Superior temporal gyrus (tissue), 1 donor: ENCODE results near the gene OBSL1.

Experiments used
- DNase-seq: peaks from one replicate; pipeline ENCODE4 v3.0.0-alpha.2; 2016; ENCODE audit errors: extremely low spot score

OBSL1 gene

DNA sequence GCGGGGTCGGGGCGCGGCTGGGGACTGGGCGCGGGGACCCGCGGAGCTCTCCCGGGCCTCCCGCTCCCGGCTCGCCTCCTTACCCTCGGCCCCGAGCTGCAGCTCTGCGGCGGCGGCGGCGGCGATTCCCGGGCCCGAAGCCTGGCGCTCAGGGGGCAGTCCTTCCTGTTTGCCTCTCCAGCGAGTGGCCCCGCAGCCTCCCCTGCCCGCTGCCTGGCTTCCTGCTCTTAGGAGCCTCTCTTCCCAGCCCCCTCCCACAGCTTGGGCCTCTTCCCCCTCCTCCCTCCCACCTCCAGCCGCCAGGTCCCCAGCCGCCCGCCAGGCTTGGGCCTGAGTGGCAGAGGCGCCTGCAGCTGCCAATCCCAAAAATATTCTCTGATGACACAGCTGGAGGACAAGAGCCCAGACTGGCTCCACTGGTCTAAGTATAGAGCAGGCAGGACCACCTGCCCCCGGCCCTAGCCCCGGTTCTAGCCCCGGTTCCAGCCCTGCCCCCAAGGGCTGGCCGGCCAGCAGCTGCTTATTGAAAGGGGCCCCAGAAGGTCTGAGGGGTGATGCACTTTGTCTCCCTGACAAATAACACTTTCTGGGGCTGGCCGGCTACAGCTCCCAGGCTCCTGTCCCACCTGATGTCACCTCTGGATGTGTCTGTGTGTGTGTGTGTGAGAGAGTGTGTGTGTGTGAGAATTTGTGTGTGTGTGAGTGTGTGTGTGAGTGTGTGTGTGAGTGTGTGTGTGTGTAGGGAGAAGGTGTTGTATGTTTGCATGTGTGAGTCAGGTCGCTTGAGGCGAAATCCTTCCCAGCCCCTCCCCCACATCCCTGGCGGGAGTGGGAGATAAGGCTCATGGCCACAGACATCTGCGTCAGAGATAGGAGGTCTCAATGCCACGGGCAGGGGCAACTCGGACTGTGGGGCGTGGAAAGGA is at the start of gene OBSL1:
TSS of gene OBSL1 (minus strand) at position 229 of the 926 bp plus-strand sequence. CDS start 307 bp downstream, outside the sequence.
- DNase-seq = no peak

DNA sequence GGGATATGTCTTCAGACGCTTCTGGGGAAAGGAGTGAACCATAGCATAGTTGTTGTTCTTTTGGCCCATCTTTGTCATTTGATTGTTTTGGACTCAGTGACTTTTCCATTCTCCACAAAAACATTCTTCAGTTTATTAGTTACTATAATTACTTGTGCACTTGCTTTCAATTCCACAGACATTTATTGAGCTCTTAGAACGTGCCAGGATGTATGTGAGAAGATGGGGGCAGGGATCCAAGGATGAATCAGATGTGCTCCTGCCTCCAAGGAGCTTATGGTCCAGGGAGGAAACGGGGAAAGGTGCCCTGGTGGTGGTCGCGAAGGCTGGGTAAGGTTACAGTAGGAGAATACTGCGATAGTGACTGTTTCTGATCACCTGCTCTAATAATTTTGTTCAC is 49.2 kb upstream of the OBSL1 start:
- no peak for DNase-seq

- DNase-seq = no peak
Measured at GRCh38 chr2:219619235-219619634, 47.9 kb upstream of the OBSL1 start.

DNA sequence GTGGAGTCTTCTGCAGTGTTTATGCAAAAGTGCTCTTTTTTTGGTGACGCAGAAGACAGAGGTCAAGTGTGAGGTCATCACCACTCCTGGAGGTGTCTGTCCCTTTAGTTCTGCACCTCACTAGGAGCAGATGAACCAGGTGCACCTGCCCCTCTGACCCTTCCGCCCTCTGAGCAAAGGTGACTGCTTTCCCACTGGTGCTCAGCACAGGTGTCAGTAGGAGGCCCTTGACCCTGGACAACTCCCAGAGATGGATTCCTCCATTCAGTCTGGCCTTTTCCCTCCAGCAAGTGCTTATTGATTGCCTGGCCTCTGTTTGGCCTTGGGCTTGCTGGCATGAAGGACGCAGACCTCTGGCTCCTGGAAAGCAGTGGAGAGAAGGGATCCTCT is 47.4 kb upstream of the OBSL1 start:
- DNase-seq = no peak

GRCh38 chr2:219616550-219616949 is 45.2 kb upstream of the OBSL1 start:
- no peak for DNase-seq

DNA sequence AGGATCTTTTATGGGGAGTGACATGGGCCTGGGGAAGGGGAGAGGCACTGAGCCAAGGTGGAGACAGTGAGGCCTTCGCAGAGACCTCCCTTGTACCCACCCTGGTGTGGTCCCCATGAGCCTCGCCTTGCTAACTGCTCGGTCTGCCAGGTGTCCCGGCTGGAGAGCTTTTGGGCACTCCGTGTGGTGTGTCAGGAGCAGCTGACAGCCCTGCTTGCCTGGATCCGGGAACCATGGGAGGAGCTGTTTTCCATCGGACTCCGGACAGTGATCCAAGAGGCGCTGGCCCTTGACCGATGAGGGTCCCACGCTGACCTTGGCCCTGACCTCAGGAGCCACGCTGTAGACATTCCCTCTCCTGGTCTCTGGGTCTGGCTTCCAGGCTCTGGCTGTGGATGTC is 44.6 kb upstream of the OBSL1 start:
- no peak for DNase-seq

DNA sequence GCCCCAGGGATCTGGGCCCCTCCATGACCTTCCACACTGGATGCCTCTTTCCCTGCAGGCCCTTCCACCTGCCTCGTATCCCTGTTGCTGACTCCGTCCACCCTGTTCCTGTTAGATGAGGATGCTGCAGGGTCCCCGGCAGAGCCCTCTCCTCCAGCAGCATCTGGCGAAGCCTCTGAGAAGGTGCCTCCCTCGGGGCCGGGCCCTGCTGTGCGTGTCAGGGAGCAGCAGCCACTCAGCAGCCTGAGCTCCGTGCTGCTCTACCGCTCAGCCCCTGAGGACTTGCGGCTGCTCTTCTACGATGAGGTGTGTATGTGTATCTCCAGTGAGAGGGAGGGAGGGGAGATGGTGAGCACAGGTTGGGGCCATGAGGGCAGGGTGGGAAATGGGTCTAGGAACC is 43.7 kb upstream of the OBSL1 start:
- DNase-seq = no peak

DNA sequence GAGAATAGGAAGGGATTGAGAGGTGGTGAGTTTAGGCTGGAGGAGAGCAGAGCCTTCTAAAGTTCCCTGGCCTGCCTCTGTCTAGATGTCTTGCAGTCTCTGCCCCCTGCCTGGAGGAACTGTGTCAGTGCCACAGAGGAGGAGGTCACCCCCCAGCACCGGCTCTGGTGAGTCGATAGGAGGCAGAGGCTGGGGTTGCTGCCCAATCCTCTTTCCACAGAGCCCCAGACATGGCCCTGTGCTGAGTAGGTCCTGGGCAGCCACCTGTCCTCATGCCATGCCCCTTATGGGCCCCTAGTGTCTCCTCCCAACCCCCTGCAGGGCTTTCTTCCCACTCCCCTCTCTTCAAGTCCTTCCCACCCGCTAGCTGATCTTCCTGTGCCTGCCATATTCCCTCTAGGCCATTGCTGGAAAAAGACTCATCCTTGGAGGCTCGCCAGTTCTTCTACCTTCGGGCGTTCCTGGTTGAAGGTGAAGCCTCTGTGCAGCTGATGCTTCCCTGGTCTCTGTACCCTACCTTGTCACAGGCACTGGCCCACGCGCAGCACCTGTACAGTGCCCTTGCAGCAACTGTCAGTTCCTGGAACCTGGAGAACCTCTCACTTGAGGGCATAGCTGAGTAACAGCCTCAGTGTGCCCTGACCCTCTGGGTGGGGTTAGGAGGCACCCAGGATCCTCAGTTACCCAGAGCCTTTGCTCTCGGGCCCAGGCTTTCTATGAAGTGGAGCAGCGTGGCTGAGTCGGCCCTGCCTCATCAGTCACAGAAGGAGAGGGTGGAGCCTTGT is 42.9 kb upstream of the OBSL1 start:
- DNase-seq = no peak

- DNase-seq = no peak
Measured at GRCh38 chr2:219613461-219614070, 42.2 kb upstream of the OBSL1 start.

- DNase-seq = no peak
Measured at GRCh38 chr2:219612577-219613286, 41.4 kb upstream of the OBSL1 start.

GRCh38 chr2:219611866-219612576 is 40.7 kb upstream of the OBSL1 start:
- no peak for DNase-seq

- DNase-seq = no peak
Measured at GRCh38 chr2:219611306-219611705, 40.0 kb upstream of the OBSL1 start.

DNA sequence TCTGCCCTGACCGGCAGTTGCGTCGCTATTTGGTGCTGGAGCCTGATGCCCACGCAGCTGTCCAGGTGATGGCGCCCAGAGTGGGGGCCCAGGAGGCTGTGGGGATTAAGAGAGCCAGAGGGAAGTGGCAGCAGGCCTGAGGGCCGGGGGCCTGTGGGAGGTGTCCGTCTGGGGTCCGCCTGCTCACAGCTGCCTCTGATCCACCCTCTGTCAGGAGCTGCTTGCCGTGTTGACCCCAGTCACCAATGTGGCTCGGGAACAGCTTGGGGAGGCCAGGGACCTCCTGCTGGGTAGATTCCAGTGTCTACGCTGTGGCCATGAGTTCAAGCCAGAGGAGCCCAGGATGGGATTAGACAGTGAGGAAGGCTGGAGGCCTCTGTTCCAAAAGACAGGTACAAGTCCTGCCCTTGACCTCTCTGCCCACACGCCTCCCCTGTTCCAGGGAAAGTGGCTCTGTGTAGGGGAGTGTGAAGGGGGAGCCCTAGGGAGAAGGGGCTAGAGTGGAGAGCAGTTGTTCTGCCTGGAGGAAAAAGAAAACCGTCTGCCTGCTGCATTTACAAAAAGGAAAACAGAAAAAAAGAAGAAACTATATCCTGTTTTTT is 37.9 kb upstream of the OBSL1 start:
- no peak for DNase-seq

GRCh38 chr2:219608399-219608964 is 37.1 kb upstream of the OBSL1 start:
- no peak for DNase-seq

GRCh38 chr2:219607931-219608330 is 36.6 kb upstream of the OBSL1 start:
- DNase-seq = no peak

- no peak for DNase-seq
Measured at GRCh38 chr2:219605607-219605954, 34.2 kb upstream of the OBSL1 start.

DNA sequence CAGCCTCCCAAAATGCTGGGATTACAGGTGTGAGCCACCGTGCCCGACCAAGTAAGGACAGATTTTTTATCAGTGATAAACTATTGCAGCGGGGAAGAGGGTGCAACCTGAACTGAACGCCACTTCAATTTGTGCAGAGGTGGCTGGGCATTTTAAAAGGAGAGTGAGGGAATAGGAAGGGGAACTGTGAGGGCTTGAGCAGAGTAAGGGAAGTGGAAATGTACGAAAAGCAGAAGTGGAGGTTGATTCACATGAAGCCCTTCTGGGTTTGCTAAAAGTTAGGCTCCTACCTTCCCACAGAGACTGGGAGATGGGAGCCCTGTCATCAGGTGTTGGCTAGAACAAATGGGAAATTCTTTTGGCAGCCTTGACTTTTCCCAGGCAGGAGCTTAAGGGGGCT is 32.4 kb upstream of the OBSL1 start:
- DNase-seq = no peak

GRCh38 chr2:219598308-219599078 is 27.2 kb upstream of the OBSL1 start:
- no peak for DNase-seq

DNA sequence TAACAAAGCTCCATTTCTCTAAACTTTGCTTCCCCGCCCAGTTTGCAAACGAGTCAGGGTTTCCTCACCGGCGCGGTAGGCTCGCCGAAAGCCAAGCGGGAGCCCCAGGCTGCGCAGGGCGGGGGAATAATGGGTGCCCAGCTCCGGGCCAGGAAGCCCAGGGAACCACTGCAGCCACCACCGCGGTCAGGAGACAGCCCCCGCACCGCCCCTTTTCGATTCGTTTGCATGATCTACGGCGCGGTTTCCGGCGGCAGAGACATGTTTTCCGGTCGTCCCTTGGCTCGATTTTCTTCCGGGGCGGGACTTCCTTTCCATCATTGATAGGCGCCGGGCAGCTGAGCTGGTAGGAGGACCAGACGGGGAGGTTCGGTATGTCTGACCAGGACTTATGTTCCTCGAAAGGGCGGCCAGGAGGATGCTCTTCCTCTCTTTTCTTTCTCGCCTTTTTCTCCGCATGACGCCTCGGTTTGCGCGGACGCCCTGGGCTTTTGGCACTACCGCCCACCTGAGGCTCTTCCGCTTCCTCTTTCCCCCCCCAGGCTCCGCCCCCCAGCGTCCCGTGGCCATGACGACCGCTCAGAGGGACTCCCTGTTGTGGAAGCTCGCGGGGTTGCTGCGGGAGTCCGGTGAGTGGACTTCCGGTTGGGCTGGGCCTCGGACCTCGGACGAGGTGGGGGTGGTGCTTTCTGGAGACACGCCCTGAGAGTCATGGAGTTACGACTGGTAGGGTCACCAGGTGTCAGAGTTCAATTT is 26.4 kb upstream of the OBSL1 start, which contains the start of gene STK11IP:
TSS of gene STK11IP (plus strand) at position 306 of the 756 bp plus-strand sequence. CDS start at position 569, 263 bp downstream.
- peak; percentile 98 for DNase-seq
